Loucy (cell line): ENCODE results near the gene ANXA11.

Experiments
- EZH2phosphoT487 ChIP-seq: fragments of 200-600 bp; IDR thresholded peaks from 2 replicates; pipeline ENCODE4 v1.6.1; 2018; ENCODE audit warnings: antibody characterized with exemption, mild to moderate bottlenecking, moderate library complexity, borderline replicate concordance
- TF ChIP-seq, protein P1 (sequence below): fragments of 200-600 bp; sonication (generic); conservative IDR thresholded peaks from 2 replicates; pipeline ENCODE4 v1.5.1; 2014; ENCODE audit warnings: mild to moderate bottlenecking, antibody characterized with exemption, low read length

DNA sequence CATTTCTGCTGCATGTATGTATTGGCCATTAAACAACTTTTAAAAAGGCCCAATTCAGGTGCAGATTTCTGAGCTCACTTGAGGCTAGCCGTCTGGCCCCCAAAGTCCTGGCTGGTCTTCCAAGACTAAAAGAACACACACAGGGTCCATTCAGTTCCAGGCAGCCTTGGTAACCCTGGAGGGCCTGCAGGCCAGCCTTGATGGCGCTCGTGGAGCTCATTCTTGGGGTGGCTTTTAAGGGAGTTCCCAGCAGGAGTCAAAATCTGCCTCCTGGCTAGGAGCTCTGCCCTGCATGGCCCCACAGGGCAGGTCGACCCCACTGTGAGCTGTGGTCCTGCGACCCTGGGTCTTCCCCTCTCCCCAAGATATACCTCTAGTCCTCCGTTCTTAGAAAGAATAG is 28.8 kb downstream of the ANXA11 start:
- TF ChIP-seq, protein P1, sequence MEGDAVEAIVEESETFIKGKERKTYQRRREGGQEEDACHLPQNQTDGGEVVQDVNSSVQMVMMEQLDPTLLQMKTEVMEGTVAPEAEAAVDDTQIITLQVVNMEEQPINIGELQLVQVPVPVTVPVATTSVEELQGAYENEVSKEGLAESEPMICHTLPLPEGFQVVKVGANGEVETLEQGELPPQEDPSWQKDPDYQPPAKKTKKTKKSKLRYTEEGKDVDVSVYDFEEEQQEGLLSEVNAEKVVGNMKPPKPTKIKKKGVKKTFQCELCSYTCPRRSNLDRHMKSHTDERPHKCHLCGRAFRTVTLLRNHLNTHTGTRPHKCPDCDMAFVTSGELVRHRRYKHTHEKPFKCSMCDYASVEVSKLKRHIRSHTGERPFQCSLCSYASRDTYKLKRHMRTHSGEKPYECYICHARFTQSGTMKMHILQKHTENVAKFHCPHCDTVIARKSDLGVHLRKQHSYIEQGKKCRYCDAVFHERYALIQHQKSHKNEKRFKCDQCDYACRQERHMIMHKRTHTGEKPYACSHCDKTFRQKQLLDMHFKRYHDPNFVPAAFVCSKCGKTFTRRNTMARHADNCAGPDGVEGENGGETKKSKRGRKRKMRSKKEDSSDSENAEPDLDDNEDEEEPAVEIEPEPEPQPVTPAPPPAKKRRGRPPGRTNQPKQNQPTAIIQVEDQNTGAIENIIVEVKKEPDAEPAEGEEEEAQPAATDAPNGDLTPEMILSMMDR = no peak
- TF ChIP-seq EZH2phosphoT487 = no peak
